Stimulated activated CD4-positive, alpha-beta T cell treated with anti-CD3 and anti-CD28 coated beads, Interleukin-4, amount 100 ng/mL, for 4 hours (primary cell): ENCODE data around the gene RGS11.
"Not testable (repeated sequence)": the region's sequence is repeated elsewhere in the genome, so short reads cannot be mapped to it uniquely, and the experiment has no call there.

Source experiments
- DNase-seq, 2 experiments: peaks; one replicate each; pipeline ENCODE4 v3.0.0-alpha.2; 2020

The RGS11 gene

DNA sequence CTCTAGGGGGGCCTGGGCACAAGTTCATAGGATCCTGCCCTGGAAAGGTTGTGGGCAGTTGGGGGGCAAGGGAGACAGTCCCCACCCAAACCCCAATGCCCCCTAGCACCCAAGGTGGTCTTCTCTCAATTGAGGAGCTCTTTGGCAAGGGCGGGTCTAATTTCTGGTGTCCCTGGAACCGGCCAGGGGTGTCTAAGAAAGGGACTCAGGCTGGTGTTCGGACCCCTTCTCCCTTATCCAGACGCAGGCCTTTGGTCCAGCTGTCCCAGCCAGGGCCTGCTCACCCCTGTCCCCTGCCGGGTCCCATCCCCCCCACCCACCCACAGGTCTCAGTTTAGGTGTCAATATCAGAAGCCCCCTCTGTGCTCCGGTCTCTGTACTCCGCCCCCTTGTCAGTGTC, 3.8 kb upstream of the RGS11 start:
- DNase-seq = no peak

DNA sequence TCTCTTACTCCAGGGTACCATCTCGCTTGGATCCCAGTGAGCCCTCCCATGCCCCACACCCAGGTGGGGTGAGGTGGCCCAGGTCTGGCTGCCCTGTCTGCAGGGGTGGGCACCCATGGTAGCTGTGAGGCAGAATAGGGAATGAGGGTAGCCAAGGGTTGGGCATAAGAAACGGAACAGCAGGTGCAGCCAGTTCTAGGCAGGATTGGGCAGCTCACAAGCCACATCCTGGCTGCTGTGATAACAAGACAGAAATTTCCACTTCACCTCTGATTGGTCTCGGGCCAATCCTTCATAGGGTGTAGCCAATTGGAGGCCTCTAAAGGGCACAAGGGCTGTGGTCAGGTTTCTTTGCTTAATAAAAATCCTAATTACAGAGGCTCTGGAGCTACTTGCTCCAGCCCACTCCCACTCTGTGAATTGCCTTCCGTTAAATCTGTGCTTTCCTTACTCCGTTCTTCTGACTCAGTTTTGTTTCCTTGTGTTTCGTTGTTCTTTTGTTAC, 3.2 kb upstream of the RGS11 start:
- DNase-seq = no peak

DNA sequence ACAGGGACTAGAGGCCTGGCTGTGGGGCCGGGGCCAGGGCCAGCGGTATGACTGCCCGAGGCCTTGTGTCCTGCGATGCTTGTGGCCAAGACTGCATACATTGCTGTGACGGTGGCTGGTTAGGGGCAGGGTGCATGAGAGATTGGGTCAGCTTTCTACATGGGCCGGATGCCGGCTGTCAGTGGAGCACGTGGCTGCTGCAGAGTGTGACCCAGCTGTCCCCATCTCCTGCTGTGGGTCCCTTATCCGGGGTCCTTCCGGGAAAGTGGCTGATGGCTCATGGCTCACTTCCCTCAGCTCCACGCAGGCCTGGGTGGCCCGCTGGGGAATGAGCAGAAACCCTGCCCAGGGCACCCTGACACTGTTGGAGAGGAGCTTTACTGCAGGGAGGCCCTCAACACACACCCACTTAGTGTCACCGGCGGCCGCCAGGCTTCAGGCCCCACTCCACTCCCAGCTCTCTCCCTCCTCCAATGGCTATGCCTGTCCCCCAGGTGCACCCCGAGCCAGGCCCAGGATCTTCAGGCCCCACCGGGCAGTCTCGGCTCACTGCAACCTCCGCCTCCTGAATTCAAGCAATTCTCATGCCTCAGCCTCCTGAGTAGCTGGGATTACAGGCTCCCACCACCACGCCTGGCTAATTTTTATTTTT, 808 bp upstream of the RGS11 start:
- DNase-seq = no peak

DNA sequence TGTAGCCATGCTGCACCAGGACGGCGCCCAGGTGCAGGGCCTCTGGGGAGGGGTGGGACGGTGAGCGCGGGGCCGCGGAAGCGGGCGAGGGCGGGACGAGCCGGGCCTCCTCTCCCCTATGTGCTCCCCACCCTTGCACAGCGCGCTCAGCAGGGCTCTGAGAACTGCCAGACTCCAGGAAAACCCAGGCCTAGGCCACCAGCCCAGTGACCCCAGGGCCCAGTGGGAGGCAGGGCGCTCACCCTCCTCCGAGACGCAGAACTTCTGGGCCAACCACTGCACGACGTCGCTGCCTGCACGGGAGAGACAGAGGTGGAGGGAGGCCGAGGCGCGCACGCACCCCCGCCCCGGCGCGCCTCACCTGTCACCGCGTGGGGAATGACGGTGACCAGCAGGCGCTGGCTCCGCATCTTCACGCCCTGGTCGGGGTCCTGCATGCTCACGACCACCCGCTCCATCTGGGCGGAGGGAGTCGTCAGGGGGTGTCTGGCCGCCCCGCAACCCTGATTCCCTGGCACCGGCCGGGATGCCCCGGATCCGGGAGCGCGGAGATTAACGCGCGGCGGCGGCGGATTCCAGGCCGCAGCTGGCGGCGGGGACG, 603 bp downstream of the RGS11 start:
- DNase-seq = peak in 1 of 2 experiments; percentile 12

DNA sequence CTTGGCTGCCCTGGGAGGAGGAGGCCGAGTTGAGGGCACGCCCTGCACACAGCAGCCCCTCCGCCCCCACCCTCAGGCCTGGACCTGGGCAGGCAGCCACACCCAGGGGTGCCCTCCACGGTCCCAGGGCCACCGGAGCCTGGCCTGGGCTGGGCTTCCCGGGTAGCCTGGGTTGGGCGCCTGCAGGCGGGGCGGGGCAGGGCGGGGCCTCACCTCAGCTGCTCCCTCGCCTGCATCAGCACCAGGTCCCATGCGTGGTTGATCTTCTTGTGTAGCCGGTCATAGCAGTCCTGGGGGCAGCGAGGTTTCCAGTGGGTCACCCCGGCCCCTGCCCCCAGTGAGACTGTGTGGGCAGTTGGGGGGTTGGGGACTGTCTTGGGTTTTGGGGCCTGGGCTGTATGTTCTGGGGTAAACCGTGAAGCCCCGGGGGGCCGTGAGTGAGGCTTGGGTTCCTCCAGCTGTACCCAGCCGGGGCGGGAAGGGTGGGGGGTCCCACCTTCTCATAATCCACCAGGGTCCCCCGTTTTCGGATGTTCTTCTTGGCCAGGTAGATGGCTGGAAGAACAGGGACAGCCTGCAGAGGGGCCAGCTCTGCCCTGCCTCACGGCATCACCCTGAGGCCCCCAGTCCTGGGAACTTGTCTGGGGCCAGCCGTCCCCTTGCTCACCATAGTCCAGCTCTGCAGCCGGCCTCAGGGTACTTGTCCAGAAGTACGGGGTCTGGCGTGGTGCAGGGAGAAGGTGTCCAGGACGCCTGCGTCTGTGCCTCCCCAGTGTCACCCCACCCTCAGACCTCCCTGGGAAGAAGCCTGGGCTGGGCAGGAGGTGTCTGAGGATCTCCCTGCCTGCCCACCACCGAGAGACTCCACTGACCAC, 2.0 kb downstream of the RGS11 start:
- DNase-seq = no peak

DNA sequence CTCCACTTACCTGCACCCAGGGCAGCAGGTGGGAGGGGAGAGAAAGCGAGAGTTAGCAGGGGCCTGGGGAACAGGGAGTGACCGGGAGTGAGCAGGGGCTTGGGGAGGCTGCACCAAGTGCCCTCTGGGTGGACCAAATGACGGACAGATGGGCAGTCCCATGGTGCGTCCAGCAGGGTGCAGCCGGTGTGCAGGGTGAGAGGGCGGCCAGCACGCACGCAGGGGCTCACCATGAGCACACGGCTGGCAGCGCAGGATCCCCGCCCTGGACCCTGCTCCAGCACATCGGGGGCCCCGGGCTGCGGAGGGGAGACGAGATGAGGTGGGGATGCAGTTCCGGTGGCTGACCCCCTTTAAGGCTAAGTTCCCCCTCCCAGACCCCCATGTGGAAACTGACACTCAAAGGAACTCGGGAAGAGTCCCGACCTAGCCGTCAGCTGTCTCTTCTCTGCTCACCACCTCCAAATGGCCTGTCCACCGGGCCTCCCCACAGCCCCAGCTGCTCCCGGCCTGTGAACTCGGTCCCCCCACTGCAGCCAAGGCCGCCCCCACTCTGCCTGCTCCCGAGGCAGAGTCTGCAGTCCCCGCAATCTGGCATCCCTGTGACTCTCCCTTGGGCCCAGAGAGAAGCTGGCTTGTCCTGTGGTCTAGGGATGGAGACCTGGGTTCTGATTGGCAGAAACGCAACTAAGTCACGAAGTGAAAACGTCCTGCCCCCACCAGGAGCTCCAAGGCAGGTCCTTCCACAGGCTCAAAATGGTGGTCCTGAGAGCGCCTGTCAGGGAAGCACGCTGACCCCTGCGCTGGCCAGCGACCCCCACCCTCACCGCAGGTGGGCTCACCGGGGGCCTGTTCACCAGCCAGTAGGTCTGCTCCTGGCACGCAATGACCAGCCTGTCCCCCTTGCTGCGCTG, 2.9 kb downstream of the RGS11 start:
- DNase-seq = no peak

DNA sequence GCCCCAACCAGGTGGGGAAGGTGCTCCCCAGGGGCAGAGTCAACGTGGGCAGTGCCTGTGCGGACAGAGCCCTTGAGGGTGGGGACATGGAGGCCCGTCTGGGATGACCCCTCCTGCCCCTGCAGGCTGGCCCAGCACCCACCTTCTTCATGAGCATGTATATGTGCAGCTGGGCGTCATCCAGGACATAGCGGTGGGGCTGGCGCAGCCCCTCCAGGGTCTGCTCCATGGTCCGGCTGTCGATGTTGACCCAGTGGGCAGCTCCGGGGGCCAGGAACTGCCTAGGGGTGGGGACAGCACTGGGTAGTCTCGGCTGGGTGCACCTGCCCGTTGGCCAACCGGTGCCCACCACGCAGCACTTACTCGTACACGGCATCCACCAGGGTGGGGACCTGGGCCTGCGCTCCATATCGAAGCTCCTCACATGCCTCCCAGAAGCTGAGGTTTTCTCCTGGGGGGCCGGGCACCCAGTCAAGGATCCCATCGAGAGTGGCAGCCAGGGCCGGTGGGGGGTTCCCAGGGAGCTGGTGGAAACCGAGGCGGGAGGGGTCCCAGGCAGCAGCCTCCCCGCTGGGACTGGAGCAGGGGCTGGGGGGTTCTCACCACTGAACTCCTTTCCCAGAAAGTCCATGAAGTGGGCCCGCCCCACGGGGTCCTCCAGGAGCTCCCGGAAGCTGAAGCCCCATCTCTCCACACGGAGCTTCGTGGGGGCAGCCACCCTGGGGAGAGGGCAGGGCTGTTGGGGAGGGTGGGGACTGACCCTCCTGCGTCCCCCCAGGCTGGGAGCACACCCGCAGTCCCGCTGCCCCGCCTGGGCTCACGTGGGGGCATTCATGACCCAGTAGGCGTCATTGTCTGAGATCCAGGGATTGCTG, 5.1 kb downstream of the RGS11 start:
- DNase-seq = no peak

DNA sequence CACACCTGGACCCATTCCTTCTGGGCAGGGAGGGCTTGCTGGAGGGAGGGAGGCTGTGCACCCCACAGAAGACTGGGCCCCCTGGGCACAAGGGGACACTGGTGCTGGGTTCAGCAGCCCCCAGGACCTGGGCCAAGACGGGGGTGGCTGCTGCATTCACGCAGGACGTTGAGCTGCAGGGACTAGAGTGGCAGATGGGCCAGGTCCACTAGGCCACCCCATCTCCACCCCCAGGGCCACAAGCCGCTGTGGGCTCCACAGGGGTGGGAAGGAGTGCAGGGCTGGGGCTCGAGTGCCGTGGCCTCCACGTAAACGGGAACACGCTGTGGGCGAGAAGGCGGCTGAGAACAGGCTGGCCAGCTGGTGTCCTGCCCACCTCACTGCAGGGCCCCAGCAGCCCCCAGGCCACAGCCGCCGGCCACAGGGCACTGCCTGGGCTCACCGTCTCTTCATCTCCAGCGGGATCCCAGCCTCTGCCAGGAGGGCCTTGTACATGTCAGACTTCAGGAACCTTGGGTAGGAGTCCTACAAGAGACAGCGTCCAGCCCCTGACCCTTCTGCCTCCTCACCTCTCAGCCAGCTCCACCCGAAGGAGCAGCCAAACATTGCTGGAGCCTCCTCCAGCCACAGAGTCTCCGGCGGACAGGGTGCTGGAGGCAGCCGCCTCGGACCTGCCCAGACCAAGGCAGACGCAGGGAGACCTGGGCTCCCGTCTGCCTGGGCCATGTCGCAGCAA, 6.5 kb downstream of the RGS11 start:
- DNase-seq = no peak

DNA sequence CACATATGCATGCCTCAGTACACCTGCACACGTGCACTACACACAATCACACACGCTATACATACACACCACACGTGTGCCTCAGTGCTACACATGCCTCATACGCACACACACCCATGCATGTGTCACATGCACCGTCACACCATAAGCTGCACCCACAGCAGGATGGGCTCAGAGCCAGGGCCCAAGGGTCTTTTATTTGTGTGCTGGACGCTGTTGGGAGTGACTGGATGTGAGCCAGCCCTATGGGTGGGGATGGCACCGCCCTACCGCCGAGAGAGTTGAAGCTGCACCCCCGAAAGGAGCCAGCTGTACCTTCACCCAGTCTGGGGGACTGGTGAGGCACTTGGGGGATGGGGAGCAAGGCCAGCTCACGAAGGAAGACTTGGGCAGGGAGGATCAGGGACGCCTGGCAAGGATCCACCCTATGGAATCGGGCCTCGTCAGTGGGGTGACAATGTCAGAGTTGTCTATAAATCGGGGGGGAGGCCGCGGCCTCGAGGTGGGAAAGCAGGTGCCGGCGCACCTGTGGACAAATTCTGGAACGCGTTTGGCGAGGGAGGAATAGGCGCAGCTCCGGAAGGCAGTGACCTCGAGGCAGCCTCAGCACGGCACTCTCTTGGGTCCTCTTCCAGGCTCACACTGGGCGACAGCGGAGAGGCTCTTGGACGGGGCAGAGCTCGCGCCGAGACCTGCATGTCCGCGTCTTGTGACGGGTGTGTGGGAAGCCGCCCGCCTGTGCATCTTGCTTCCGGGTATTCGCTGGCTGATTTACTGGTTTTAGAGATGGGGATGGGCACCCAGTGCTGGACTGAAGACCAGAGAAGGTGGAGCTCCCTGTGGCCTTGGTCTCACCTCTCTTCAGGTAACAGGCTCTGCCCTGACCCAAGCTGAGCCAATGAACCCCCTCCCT, 7.3 kb downstream of the RGS11 start:
- no peak for DNase-seq

DNA sequence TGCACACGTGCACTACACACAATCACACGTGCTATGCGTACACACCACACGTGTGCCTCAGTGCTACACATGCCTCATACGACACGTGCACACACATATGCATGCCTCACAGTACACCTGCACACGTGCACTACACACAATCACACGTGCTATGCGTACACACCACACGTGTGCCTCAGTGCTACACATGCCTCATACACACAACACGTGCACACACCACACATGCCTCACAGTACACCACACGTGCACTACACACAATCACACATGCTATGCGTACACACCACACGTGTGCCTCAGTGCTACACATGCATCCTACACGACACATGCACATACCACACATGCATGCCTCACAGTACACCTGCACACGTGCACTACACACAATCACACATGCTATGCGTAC, 8.2 kb downstream of the RGS11 start:
- DNase-seq = not testable (repeated sequence)

DNA sequence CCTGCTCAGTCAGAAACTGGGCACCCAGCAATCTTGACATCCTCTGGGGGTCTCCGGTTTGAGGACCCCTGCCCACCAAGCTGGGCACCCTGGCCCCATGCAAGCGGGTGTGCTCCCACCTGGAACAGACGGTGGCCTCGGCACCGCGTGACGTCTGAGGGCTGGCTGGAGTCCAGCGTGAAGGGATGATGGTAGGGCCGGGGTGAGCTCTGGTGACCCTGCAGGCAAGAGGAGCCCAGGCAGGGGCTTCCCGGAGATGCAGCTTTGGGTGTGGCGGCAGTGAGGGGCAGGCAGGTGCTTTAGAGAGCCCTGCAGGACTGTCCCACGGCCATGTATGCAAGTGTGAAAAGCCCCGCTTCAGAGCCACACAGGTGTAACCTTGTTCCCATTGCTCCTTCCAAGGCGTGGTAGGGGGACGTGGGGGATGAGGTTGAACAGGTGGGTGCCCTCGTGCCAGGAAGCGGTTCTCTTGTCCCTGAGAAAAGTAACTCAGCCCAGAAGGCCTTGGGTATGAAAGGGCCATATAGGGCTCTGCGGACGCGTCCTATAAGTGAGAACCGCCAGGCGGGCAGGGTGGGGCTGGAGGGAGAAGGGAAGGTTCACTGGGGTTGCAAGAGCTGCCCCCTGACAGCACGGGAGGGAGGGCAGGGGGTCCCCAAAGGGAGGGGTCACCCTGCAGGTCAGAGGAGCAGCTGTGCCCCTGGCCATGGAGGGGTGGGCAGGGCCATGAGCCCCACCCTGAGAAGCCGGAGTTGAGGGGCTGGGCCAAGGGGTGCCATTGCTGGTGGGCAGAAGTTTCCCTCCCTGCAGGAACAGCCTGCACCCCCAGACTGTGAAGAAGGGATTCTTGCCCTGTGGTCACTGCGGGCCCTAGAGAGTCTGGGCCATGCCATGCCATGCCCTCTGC, 9.2 kb downstream of the RGS11 start:
- no peak for DNase-seq

DNA sequence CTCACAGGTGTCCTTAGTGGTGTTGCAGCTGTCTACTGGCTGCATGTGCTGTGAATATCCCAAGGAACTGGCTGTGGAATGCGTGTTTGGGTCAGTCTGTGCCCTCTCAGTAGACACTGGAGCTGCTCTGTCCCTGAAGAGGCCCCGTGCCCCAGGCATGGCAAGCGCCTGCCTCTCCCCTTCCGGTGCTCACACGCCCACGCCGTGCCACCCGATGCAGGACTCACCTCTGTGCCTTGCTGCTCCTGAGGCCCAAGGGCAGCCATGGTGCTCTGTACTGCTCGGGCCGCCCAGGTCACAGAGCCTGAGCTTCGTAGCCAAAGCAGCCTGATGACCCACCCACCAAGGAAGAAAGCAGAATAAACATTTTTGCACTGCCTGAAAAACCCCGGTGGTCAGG, 10.0 kb downstream of the RGS11 start:
- DNase-seq = no peak

DNA sequence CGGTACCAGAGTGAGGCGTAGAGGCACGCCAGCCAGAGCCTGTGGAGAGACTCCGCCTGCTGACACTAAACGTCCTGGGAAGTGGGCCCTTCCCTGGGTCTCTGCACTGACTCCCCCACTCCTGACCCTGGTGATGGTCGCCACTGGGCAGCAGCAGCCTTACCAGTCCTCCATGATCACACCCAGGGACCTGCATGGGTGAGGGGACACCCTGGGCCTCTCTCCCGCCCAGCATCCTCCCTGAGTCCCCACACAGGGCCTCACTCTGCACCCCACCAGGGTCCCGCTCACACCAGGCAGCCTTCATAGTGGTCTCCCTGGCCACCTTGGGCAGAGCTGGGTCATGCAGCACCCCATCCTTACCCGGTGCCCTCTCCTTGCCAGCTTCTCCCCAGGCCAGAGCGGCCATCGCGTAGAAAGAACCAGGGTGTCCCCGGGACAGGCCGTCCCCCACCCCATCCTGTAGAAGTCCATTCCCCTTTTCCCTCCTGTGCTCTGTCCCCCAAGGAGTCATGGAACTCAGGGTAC, 10.7 kb downstream of the RGS11 start:
- no peak for DNase-seq

DNA sequence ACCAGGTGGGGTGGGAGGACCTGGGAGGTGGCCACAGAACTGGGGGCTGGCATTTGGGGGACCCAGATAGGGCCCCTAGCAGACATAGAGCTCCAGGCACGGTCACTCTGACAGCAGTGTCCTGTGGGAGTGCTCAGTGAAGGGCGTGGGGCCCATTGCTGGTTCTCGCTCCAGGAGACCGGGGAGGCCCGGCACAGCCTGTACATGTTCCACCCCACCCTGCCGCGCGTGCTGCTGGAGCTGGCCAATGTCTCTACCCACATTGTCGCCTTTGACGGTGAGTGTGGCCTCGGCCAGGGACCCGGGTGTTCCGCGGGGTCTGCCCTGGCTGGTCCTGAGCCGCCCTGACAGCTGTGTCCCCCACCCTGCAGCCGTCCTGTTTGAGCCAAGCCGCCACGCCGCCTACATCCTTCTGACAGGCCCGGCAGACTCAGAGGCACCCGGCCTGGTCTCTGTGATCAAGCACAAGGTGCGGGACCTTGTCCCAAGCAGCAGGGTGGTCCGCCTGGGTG, 11.2 kb downstream of the RGS11 start:
- DNase-seq = no peak

DNA sequence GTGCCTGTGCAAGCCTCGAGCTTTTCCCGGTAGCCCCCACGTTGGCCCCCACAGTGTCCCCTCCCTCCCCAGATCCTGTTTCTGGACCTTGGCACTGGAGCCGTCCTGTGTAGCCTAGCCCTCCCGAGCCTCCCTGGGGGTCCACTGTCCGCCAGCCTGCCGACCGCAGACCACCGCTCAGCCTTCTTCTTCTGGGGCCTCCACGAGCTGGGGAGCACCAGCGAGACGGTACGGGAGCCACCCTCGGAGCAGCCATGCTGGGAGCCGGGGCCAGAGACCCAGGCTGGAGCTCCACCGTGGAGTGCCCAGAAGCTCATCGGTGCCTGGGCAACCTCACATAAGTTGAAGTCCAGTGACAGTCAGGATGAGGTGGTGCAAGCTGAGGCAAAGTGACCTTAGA, 11.8 kb downstream of the RGS11 start:
- DNase-seq = no peak

DNA sequence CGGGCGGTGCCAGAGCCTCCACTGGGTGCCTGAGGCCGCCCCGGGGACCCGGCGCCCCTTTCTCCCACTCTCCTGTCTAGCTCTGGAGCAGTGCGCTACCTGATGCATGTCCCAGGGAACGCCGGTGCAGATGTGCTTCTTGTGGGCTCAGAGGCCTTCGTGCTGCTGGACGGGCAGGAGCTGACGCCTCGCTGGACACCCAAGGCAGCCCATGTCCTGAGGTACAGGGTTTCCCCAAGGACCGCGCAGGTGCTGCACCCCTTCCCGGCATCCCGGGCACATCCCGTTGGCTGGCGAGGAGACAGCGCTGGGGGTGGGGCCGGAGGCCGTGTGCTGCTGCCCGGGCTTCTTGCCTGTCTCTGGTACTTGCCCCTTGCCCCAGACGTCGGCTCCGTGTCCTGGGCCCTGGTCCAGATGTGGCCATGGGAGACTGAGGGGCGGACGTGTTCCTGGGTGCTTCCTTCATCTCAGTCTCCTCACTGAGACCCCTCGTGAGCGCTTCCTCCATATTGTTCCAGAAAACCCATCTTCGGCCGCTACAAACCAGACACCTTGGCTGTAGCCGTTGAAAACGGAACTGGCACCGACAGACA, 12.5 kb downstream of the RGS11 start:
- DNase-seq = no peak

DNA sequence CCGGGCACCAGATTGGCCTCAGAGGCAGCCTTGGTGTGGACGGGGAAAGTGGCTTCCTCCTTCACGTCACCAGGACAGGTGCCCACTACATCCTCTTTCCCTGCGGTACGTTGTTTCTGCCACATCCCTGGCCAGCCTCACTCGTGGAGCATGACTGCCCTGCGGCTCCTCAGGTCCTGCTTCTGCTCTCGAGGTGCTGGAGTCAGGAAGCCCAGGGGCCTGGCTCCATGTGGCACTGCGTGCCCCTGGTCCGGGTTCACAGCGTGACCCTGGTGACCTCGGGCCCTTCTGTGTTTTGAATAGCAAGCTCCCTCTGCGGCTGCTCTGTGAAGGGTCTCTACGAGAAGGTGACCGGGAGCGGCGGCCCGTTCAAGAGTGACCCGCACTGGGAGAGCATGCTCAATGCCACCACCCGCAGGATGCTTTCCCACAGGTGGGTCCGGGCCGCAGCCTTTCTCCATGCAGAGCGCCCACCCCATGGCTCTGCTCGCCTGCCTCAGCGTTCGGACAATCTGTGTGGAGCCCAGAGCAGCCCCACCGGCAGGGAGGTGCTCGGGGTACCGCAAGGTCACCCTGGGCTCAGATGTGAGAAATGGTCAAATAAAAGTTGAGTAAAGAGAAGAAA, 13.5 kb downstream of the RGS11 start:
- no peak for DNase-seq
